Endothelial cell of umbilical vein (primary cell): ENCODE measurements around the gene USP7.

Experiments used
- CTCF ChIP-seq, 2 donors: IDR thresholded peaks; 1 replicate in 1 of 2; 2 replicates in 1 of 2; pipeline ENCODE4 v1.5.1; 2011; ENCODE audit warnings: low read length in 2 of 2, mild to moderate bottlenecking in 2 of 2, moderate library complexity in 2 of 2, control low read depth in 1 of 2, inconsistent platforms in 1 of 2, low read depth in 1 of 2; ENCODE audit not compliant: insufficient read depth in 1 of 2; ENCODE audit errors: extremely low read depth in 1 of 2
- POLR2A ChIP-seq: IDR thresholded peaks from 2 replicates; pipeline ENCODE4 v1.6.1; 2012; ENCODE audit warnings: low read depth, mild to moderate bottlenecking, control low read depth, low read length

GRCh38 chr16:8893976-8894690, 69.6 kb downstream of the USP7 start:
- TF ChIP-seq CTCF (IDR thresholded peaks at IDR 0.05; ENCODE audit: extremely low read depth in 1 of 2, insufficient read depth in 1 of 2, low read depth in 1 of 2, low read length in 2 of 2) (no peak), POLR2A (no peak)
